Gastroesophageal sphincter (tissue), 4 donors: Measurements from ENCODE around the gene PTPRD. TPM values are rescaled to one million over a fixed set of nuclear protein-coding genes. Genes with fewer than 3 reads are reported as not detected.

Source experiments
- ATAC-seq: fragments of 150-250 bp; one replicate; pipeline ENCODE4 v1.9.1; 2016; ENCODE audit warnings: mild to moderate bottlenecking, moderate library complexity
- H3K27ac ChIP-seq, 4 donors: fragments of 200-600 bp; sonication (generic) in 3 of 4; 1 replicate in 3 of 4; 2 replicates in 1 of 4; pipeline ENCODE4 v1.5.1; 2016 to 2019
- H3K27me3 ChIP-seq: fragments of 200-600 bp; sonication (generic); one replicate; pipeline ENCODE4 v1.5.1; 2019
- H3K36me3 ChIP-seq, 2 donors: fragments of 200-600 bp; sonication (generic); one replicate each; pipeline ENCODE4 v1.5.1; 2019; ENCODE audit warnings: control low read depth in 1 of 2
- H3K4me1 ChIP-seq, 3 donors: fragments of 200-600 bp; sonication (generic); 1 replicate in 2 of 3; 2 replicates in 1 of 3; pipeline ENCODE4 v1.5.1; 2016 to 2019; ENCODE audit warnings: control low read depth in 2 of 3
- H3K4me3 ChIP-seq, 2 donors: fragments of 200-600 bp; sonication (generic); one replicate each; pipeline ENCODE4 v1.5.1; 2019; ENCODE audit warnings: mild to moderate bottlenecking in 1 of 2, moderate library complexity in 1 of 2
- H3K9me3 ChIP-seq, 3 donors: fragments of 200-600 bp; sonication (generic); one replicate each; pipeline ENCODE4 v1.5.1; 2017 to 2019; ENCODE audit warnings: control low read depth in 2 of 3
- EP300 ChIP-seq: sonication (generic); formaldehyde crosslinking; IDR thresholded peaks from one replicate; pipeline ENCODE4 v1.6.1; 2017; ENCODE audit warnings: antibody characterized with exemption, mild to moderate bottlenecking
- POLR2A ChIP-seq, 2 donors: fragments of 450-650 bp; IDR thresholded peaks; one replicate each; pipeline ENCODE4 v1.6.1; 2017; ENCODE audit warnings: antibody characterized with exemption in 2 of 2, mild to moderate bottlenecking in 2 of 2, moderate library complexity in 1 of 2
- POLR2AphosphoS5 ChIP-seq: sonication (generic); formaldehyde crosslinking; IDR thresholded peaks from one replicate; pipeline ENCODE4 v1.6.1; 2017; ENCODE audit warnings: antibody characterized with exemption
- WGBS, 2 donors: methylation state at CpG; one replicate each; pipeline ENCODE4 v1.1.5; 2018; ENCODE audit warnings: low coverage in 1 of 2; 5-methylcytosine and 5-hydroxymethylcytosine counted together
- total RNA-seq, 4 donors: library from RNA; depleted of rRNA; stranded (reverse); fragments of >200 nt; gene quantifications; one replicate each; pipeline ENCODE4 v1.1.0, GENCODE V29; 2016
- TF ChIP-seq, protein P1 (sequence below), 4 experiments: fragments of 200-600 bp in 2 of 4; fragments of 450-650 bp in 2 of 4; sonication (generic) in 1 of 4; IDR thresholded peaks; one replicate each; pipeline ENCODE4 v1.5.1; 2017 to 2019; ENCODE audit warnings: antibody characterized with exemption in 4 of 4, mild to moderate bottlenecking in 2 of 4, moderate library complexity in 2 of 4

Gene PTPRD
- total RNA-seq, 4 donors from 2014 or later = 3.5 to 53.9 (median 15.8) TPM

DNA sequence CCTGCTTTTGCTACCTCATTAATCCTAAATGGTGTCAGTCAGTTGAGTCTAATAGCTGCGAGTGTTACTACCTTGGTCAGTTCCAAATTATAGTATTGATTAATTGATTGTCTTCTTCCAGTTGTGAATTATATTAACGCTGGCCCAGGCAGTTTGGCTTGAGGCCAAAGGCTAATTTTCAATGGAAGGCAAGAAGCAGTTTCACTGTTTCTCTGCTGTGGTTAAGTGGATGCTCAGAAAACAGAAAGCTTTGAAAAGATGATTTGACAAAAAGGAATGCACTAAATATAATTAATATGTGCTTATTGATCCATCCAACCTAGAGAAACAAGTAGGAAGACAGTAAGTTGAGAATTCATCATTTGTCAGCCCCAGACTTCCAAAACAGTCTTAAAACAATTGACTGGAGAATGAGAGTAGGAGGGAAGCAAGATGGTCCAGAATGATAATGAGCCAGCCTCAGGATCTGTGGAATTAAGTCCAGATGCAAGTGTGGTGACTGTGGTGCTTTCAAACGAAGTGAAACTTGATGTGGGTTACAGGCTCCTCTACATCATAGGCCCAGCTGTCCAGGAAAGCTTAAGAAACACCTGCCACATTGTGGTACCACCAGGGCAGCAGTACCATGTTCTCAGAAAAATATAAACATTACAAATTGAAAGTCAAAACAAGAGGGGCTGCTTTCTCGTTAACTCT, 1442.2 kb downstream of the PTPRD start:
- H3K9me3 ChIP-seq = no peaks in the 10 kb centered on the region
- ATAC-seq = no peak
- no peak overlapping the region for H3K27ac ChIP-seq
- H3K4me1 ChIP-seq = no peaks in the 10 kb centered on the region
- no peak overlapping the region for H3K4me3 ChIP-seq
- TF ChIP-seq, protein P1, sequence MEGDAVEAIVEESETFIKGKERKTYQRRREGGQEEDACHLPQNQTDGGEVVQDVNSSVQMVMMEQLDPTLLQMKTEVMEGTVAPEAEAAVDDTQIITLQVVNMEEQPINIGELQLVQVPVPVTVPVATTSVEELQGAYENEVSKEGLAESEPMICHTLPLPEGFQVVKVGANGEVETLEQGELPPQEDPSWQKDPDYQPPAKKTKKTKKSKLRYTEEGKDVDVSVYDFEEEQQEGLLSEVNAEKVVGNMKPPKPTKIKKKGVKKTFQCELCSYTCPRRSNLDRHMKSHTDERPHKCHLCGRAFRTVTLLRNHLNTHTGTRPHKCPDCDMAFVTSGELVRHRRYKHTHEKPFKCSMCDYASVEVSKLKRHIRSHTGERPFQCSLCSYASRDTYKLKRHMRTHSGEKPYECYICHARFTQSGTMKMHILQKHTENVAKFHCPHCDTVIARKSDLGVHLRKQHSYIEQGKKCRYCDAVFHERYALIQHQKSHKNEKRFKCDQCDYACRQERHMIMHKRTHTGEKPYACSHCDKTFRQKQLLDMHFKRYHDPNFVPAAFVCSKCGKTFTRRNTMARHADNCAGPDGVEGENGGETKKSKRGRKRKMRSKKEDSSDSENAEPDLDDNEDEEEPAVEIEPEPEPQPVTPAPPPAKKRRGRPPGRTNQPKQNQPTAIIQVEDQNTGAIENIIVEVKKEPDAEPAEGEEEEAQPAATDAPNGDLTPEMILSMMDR (IDR thresholded peaks at IDR 0.05) = no peak
- no peak for TF ChIP-seq POLR2A (IDR thresholded peaks at IDR 0.05)
- TF ChIP-seq POLR2AphosphoS5 = no peak
- no peak for TF ChIP-seq EP300
- no peaks in the 10 kb centered on the region for H3K27me3 ChIP-seq
- 32 to 36% methylated on average over 3 to 4 of the region's 4 CpGs for WGBS, 2 donors
- no peaks in the 10 kb centered on the region for H3K36me3 ChIP-seq

DNA sequence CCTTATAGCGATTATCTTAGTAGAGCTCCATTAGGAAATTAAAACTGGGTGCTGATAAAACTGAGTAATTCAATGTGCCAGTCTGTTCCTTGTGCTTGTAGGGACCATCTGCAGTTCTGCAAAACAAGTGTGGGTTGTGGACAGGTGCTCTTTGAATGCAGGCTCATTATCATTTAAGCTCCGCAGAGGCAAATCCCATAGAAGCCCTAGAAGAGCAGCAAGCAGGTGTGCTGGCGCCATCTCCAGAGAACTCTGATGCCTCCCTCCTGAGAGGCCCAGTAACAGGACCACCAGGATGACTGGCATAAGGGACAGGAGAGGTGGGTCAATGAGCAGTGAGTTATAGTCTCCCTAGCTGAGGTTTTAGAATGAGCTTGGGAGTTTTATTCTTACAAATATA, 1470.8 kb downstream of the PTPRD start:
- Histone ChIP-seq H3K36me3 (no peaks in the 10 kb centered on the region), H3K27me3 (no peaks in the 10 kb centered on the region), H3K9me3 (no peaks in the 10 kb centered on the region), H3K4me3 (no peak overlapping the region), H3K27ac (no peak overlapping the region), H3K4me1 (no peaks in the 10 kb centered on the region)
- no peak for ATAC-seq
- WGBS, 2 donors = 59 to 75% methylated on average over 1 to 3 of the region's 3 CpGs
- TF ChIP-seq, protein P1 (IDR thresholded peaks at IDR 0.05) = no peak
- no peak for TF ChIP-seq POLR2AphosphoS5
- no peak for TF ChIP-seq POLR2A (IDR thresholded peaks at IDR 0.05)
- no peak for TF ChIP-seq EP300

DNA sequence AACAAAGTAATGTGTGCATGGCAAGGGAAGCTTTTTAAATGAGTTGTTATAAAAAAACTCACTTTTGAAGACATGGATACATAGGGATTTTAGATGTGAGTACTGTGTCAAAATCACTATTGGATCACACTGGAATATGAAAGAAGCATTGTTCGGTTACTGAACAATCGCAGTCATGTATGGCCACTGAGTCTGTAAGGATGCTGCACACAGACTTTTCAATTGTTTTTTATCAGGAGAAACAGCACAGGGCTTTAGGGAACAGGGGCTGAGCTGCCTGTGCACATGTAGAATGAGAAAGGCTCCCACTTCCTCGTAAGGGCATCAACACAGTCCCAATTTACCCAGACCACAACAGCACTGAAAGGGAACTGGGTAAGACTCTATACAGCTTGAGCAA, 1479.3 kb downstream of the PTPRD start:
- TF ChIP-seq POLR2AphosphoS5 (no peak), EP300 (no peak)
- TF ChIP-seq, protein P1 (IDR thresholded peaks at IDR 0.05) = no peak
- no peaks in the 10 kb centered on the region for H3K36me3 ChIP-seq
- H3K27ac ChIP-seq = no peak overlapping the region
- WGBS, 2 donors = 84 to 100% methylated on average over 2 to 3 of the region's 3 CpGs
- no peak overlapping the region for H3K4me3 ChIP-seq
- H3K4me1 ChIP-seq = no peaks in the 10 kb centered on the region
- H3K27me3 ChIP-seq = no peaks in the 10 kb centered on the region
- ATAC-seq = no peak
- H3K9me3 ChIP-seq = no peaks in the 10 kb centered on the region

DNA sequence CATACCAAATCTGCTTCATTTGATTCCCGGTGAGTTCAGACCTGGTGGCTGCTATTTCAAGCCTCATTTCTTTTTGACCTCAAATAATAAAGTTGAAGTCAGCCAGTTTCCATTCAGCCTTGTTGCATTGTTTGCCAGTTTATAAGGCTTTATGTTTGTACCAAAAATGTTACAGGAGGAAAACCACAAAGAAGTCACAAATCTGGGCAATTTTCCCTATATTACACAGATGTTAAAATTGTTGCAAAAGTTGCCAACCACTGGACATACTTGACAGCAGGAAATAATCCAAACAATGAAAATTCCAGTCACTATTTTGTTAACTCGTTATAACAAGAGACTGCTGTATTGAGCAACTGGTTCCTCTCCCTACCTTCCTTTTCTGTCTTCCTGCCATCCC, 1488.2 kb downstream of the PTPRD start:
- TF ChIP-seq POLR2A (IDR thresholded peaks at IDR 0.05) = no peak
- TF ChIP-seq, protein P1 (IDR thresholded peaks at IDR 0.05) = no peak
- no peak for TF ChIP-seq POLR2AphosphoS5
- no peak for TF ChIP-seq EP300
- H3K4me3 ChIP-seq = no peak overlapping the region
- ATAC-seq = no peak
- H3K36me3 ChIP-seq = no peaks in the 10 kb centered on the region
- no peak overlapping the region for H3K27ac ChIP-seq
- 13 to 15% methylated on average over 2 of the region's 2 CpGs for WGBS, 2 donors
- H3K9me3 ChIP-seq = no peaks in the 10 kb centered on the region
- H3K27me3 ChIP-seq = no peaks in the 10 kb centered on the region
- H3K4me1 ChIP-seq = peaks cover 0 to 5% (median 0%) of the 10 kb centered on the region in 3 donors

DNA sequence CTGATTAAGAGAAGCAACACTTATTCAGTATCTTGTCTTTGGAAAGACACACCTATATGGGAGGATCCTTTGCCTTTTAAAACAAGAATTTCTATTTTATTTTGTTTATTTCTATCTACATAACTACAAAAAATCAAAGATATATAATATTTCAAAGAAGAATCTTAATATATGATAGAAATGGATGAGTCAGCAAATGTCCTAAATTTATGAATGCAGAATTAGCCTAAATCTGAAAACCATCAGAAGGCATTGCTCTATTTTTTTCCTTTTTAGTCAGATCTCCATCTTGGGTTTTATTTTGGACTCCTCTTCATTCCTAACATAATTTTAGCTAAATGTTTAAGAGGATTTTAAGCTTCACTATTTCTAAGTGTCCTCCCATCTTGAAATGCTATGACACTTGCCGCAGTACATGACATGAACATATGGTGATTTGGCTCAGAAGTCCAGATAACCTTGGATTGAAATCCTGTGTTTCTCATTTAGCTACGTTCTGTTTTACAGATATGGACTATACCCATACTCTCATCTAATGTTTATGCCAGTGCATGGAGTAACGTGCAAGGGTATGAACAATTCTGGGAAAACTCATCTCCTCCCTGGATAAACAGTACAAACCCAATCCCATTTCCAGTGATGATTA, 1490.4 kb downstream of the PTPRD start:
- H3K4me3 ChIP-seq = no peak overlapping the region
- H3K36me3 ChIP-seq = no peaks in the 10 kb centered on the region
- H3K9me3 ChIP-seq = no peaks in the 10 kb centered on the region
- no peak overlapping the region for H3K27ac ChIP-seq
- peaks cover 0 to 5% (median 0%) of the 10 kb centered on the region in 3 donors for H3K4me1 ChIP-seq
- TF ChIP-seq EP300 = no peak
- TF ChIP-seq, protein P1 (IDR thresholded peaks at IDR 0.05) = no peak
- no peak for TF ChIP-seq POLR2A (IDR thresholded peaks at IDR 0.05)
- TF ChIP-seq POLR2AphosphoS5 = no peak
- 63 to 93% methylated on average over 3 of the region's 3 CpGs for WGBS, 2 donors
- no peaks in the 10 kb centered on the region for H3K27me3 ChIP-seq
- ATAC-seq = no peak
